GM04503 (cell line): ENCODE measurements around the gene ZNF618.

Experiments
- DNase-seq: peaks from one replicate; pipeline ENCODE4 v3.0.0-alpha.2; 2012; ENCODE audit warnings: low read depth

ZNF618 gene

GRCh38 chr9:114002271-114002985 is 126.3 kb downstream of the ZNF618 start:
- no peak for DNase-seq

GRCh38 chr9:114002986-114003350 is 126.9 kb downstream of the ZNF618 start:
- DNase-seq, result no peak

- DNase-seq, result no peak
Measured at GRCh38 chr9:114003351-114003750, 127.2 kb downstream of the ZNF618 start.

- DNase-seq, result no peak
Measured at GRCh38 chr9:114003758-114004157, 127.6 kb downstream of the ZNF618 start.

GRCh38 chr9:114004221-114004716 is 128.2 kb downstream of the ZNF618 start:
- DNase-seq, result no peak

GRCh38 chr9:114005371-114006154 is 129.5 kb downstream of the ZNF618 start:
- no peak for DNase-seq

GRCh38 chr9:114006155-114006550 is 130.0 kb downstream of the ZNF618 start:
- no peak for DNase-seq

GRCh38 chr9:114006931-114007691 is 131.0 kb downstream of the ZNF618 start:
- DNase-seq, result no peak

- no peak for DNase-seq
Measured at GRCh38 chr9:114007991-114008666, 132.0 kb downstream of the ZNF618 start.

- no peak for DNase-seq
Measured at GRCh38 chr9:114008667-114009410, 132.7 kb downstream of the ZNF618 start.

- no peak for DNase-seq
Measured at GRCh38 chr9:114011313-114011712, 135.2 kb downstream of the ZNF618 start.

- DNase-seq, result no peak
Measured at GRCh38 chr9:114012126-114012525, 136.0 kb downstream of the ZNF618 start.

GRCh38 chr9:114014044-114014443 is 137.9 kb downstream of the ZNF618 start:
- no peak for DNase-seq

- DNase-seq, result no peak
Measured at GRCh38 chr9:114015607-114016006, 139.5 kb downstream of the ZNF618 start.

GRCh38 chr9:114016101-114016500 is 140.0 kb downstream of the ZNF618 start:
- DNase-seq, result no peak

GRCh38 chr9:114016629-114017423 is 140.7 kb downstream of the ZNF618 start:
- no peak for DNase-seq

GRCh38 chr9:114017741-114018715 is 141.9 kb downstream of the ZNF618 start:
- DNase-seq, result no peak

- no peak for DNase-seq
Measured at GRCh38 chr9:114021578-114021977, 145.5 kb downstream of the ZNF618 start.

- DNase-seq, result no peak
Measured at GRCh38 chr9:114023961-114024360, 147.9 kb downstream of the ZNF618 start.
